ENCODE measurements around the gene DHX32. TPM values are rescaled to one million over a fixed set of nuclear protein-coding genes. Genes with fewer than 3 reads are reported as not detected.
A peak's percentile ranks its signal among the peaks of the same experiment; 100 is the strongest.

DHX32 gene
- total and polyA plus RNA-seq, 2 of the 4 experiments (the other 2 are of a cell fraction) = 15.6 to 27.8 TPM

GRCh38 chr10:125878957-125879835, 1.9 kb downstream of the DHX32 start:
- no peak overlapping the region for H2AK9ac ChIP-seq (replicated peaks; ENCODE audit: low read depth, low read length, poor library complexity)
- no peak overlapping the region for H3K23ac ChIP-seq (ENCODE audit: low read depth, low read length)
- in situ Hi-C loops (cut with MboI; ENCODE audit: low sequenced_read_pairs) = no loop called here
- H4K20me1 ChIP-seq (ENCODE audit: insufficient read depth, low read length) = peaks cover 10% of the 10 kb centered on the region
- no peak overlapping the region for H4K91ac ChIP-seq (ENCODE audit: insufficient read depth, low read depth, low read length)
- H3K9me3 ChIP-seq (ENCODE audit: control insufficient read depth, insufficient read depth, low read length) = peaks cover 4% of the 10 kb centered on the region; the same call in 1 of the 2 replicates
- H2BK20ac ChIP-seq (ENCODE audit: low read depth, low read length) = no peak overlapping the region
- H3K9me1 ChIP-seq (ENCODE audit: insufficient read depth, low read length) = peaks cover 7% of the 10 kb centered on the region; the same call in 1 of the 2 replicates
- H2AK5ac ChIP-seq (ENCODE audit: low read depth, low read length) = peak overlapping the region; percentile 11; the same call in 1 of the 2 replicates
- H3K27ac ChIP-seq (ENCODE audit: insufficient read depth, low read length) = peak overlapping the region; percentile 62; the same call in 1 of the 2 replicates
- peak overlapping the region; percentile 11; the same call in 1 of the 2 replicates for H3K4ac ChIP-seq (ENCODE audit: low read depth, low read length)
- intact Hi-C loops (cut with micrococcal nuclease) = loop anchor here (1.0 kb wide), 1 partner anchor 8 kb away; no protein-coding TSS in a partner anchor
- peaks cover 10% of the 10 kb centered on the region for H3K4me1 ChIP-seq (ENCODE audit: control insufficient read depth, insufficient read depth, low read length)
- H3K9ac ChIP-seq (ENCODE audit: low read depth, low read length) = no peak overlapping the region
- no peak overlapping the region for H2BK120ac ChIP-seq (ENCODE audit: low read depth, low read length)
- TF ChIP-seq NFE2L2 (IDR thresholded peaks at IDR 0.05; ENCODE audit: low read depth, low read length) = peak; percentile 39; the same call in 1 of the 2 replicates
- TF ChIP-seq CEBPB (IDR thresholded peaks at IDR 0.05; ENCODE audit: low read depth, low read length) = peak; percentile 39; the same call in 1 of the 2 replicates
- TF ChIP-seq FOS (IDR thresholded peaks at IDR 0.05; ENCODE audit: low read depth, low read length) = peak; percentile 81
- no peak for TF ChIP-seq USF2 (IDR thresholded peaks at IDR 0.05; ENCODE audit: low read depth, low read length)
- ATAC-seq (ENCODE audit: low read depth) (peak; percentile 95), DNase-seq (peak; percentile 96)
- dilution Hi-C loops (cut with HindIII; ENCODE audit: low sequenced_read_pairs, unreplicated experiment) = no loop called here
- peak overlapping the region; percentile 47 for H3K4me2 ChIP-seq (ENCODE audit: low read depth, low read length)
- peak overlapping the region; percentile 16; the same call in 1 of the 2 replicates for H3K18ac ChIP-seq (ENCODE audit: low read depth, low read length)
- no TSS peak for BruUV-seq (replicated peaks)
- H2BK5ac ChIP-seq (ENCODE audit: low read depth, low read length, poor library complexity, severe bottlenecking) = peak overlapping the region; percentile 71
- no peak overlapping the region for H2AFZ ChIP-seq (replicated peaks; ENCODE audit: low read length, poor library complexity)
- H3K27me3 ChIP-seq (ENCODE audit: control insufficient read depth, insufficient read depth, low read length) = no peaks in the 10 kb centered on the region
- no peak overlapping the region for H3K14ac ChIP-seq (replicated peaks; ENCODE audit: low read depth, low read length)
- no peak overlapping the region for H3K56ac ChIP-seq (ENCODE audit: extremely low read depth, insufficient read depth, low read length)
- H4K5ac ChIP-seq (ENCODE audit: low read depth, low read length) = no peak overlapping the region
- peaks cover 6% of the 10 kb centered on the region for H3K36me3 ChIP-seq (ENCODE audit: control insufficient read depth, insufficient read depth, low read length)
- peak overlapping the region in 1 of 2 experiments; percentile 3; a peak in 1 of 4 replicates for H4K8ac ChIP-seq (ENCODE audit: low read depth in 2 of 2, low read length in 2 of 2)
- no peak overlapping the region for H2BK15ac ChIP-seq (ENCODE audit: low read depth, low read length)
- H3K79me1 ChIP-seq (ENCODE audit: low read depth in 1 of 2, low read length in 2 of 2) = peaks cover 10 to 16% of the 10 kb centered on the region in 2 experiments
- 46% methylated on average over 6 of the region's 11 CpGs; no CpG with 5 or more reads in 1 of the 2 experiments for WGBS, 2 experiments (ENCODE audit: extremely low coverage in 2 of 2, insufficient read length in 1 of 2)
- H3K4me3 ChIP-seq (ENCODE audit: insufficient read depth, low read depth, low read length) = no peak overlapping the region
- CTCF ChIA-PET = no interaction called here
- POLR2A ChIA-PET (ENCODE audit: unreplicated experiment) = interaction anchor here (0.7 kb wide), 1 partner anchor 1571 kb away, joined by 8 read pairs; no protein-coding TSS in a partner anchor

Data from IMR-90 (cell line).